Stimulated activated CD8-positive, alpha-beta memory T cell treated with anti-CD3 and anti-CD28 coated beads, Interleukin-12 subunit alpha, Interleukin-12 subunit beta, amount 100 ng/mL, for 4 hours (primary cell): ENCODE data around the gene DNAJB6.

ENCODE experiments used
- DNase-seq: peaks from one replicate; pipeline ENCODE4 v3.0.0-alpha.2; 2020; ENCODE audit warnings: low read depth

Gene DNAJB6

DNA sequence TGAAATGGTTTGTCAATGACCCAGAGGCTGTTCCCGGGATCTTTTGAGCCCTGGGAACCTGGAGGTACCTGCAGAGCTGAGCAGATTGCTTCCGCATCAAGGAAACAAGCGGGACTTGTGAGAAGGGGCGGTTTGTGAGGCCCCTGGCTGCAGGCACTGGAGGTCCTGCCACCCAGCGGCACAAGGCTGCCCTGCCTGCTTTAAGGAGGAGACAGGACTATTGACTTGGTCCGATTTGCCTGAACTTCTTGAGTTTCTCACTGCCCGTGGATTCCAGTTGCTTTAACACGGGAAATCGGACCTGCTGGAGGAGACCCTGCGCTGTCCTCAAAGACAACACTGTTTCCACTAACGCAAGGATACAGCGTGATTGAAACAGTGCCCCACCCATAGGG, 130.1 kb downstream of the DNAJB6 start:
- DNase-seq = no peak
